ENCODE data around the gene MVD.
"Not testable (repeated sequence)": the region's sequence is repeated elsewhere in the genome, so short reads cannot be mapped to it uniquely, and the experiment has no call there.

MVD gene

GRCh38 chr16:88680554-88681083 lies 17.7 kb upstream of the MVD start:
- DNase-seq = no peak

- no peak for DNase-seq
Measured at GRCh38 chr16:88678224-88678979, 15.5 kb upstream of the MVD start.

- no peak for DNase-seq
Measured at GRCh38 chr16:88677721-88678120, 14.8 kb upstream of the MVD start.

GRCh38 chr16:88676502-88677242 lies 13.8 kb upstream of the MVD start:
- no peak for DNase-seq

GRCh38 chr16:88673716-88674379 lies 11.0 kb upstream of the MVD start:
- DNase-seq = no peak

GRCh38 chr16:88672776-88673175 lies 9.9 kb upstream of the MVD start:
- no peak for DNase-seq

GRCh38 chr16:88671806-88672205 lies 8.9 kb upstream of the MVD start:
- DNase-seq = no peak

GRCh38 chr16:88669980-88670379 lies 7.1 kb upstream of the MVD start:
- no peak for DNase-seq

GRCh38 chr16:88669493-88669892 lies 6.6 kb upstream of the MVD start:
- not testable (repeated sequence) for DNase-seq

GRCh38 chr16:88667461-88667860 lies 4.6 kb upstream of the MVD start:
- no peak for DNase-seq

GRCh38 chr16:88665570-88665969 lies 2.7 kb upstream of the MVD start:
- no peak for DNase-seq

- no peak for DNase-seq
Measured at GRCh38 chr16:88665148-88665547, 2.3 kb upstream of the MVD start.

- DNase-seq = no peak
Measured at GRCh38 chr16:88662222-88662842, 559 bp downstream of the MVD start.

- DNase-seq = no peak
Measured at GRCh38 chr16:88661468-88661867, 1.4 kb downstream of the MVD start.

- no peak for DNase-seq
Measured at GRCh38 chr16:88659160-88659559, 3.7 kb downstream of the MVD start.

- no peak for DNase-seq
Measured at GRCh38 chr16:88658714-88659113, 4.2 kb downstream of the MVD start.

GRCh38 chr16:88657371-88657770 lies 5.5 kb downstream of the MVD start:
- no peak for DNase-seq

GRCh38 chr16:88656291-88656980 lies 6.5 kb downstream of the MVD start:
- no peak for DNase-seq

GRCh38 chr16:88655733-88656281 lies 7.1 kb downstream of the MVD start:
- no peak for DNase-seq

GRCh38 chr16:88655053-88655732 lies 7.7 kb downstream of the MVD start:
- no peak for DNase-seq

GRCh38 chr16:88654363-88655052 lies 8.4 kb downstream of the MVD start:
- DNase-seq = no peak
